PC-9 (cell line): ENCODE data around the gene AKTIP. TPM values are rescaled to one million over a fixed set of nuclear protein-coding genes. Genes with fewer than 3 reads are reported as not detected.

Source experiments
- BruUV-seq: library from RNA; stranded (reverse); fragments of 400-500 nt; replicated peaks from 2 replicates; lab custom pipeline; 2021; lab: Mats Ljungman, UMichigan
- CTCF ChIA-PET: fragments of 300-600 bp; sonication (Branson Sonifier 250); formaldehyde crosslinking; loops from one replicate; lab custom pipeline; 2022; ENCODE audit warnings: antibody characterized with exemption; lab: Charles Lee
- POLR2A ChIA-PET: fragments of 300-600 bp; sonication (Branson Sonifier 250); formaldehyde crosslinking; loops from one replicate; lab custom pipeline; 2022; ENCODE audit warnings: antibody characterized with exemption; ENCODE audit not compliant: unreplicated experiment; lab: Charles Lee
- DNase-seq, 2 experiments: peaks; one replicate each; pipeline versions ENCODE4 v3.0.0 to v3.0.0-alpha.2; 2015 to 2022; ENCODE audit warnings: mixed read lengths in 1 of 2
- H2AFZ ChIP-seq: fragments of 200-600 bp; sonication (generic); 2 replicates; pipeline ENCODE4 v1.8.1; 2017; ENCODE audit warnings: antibody characterized with exemption
- H3F3A ChIP-seq: fragments of 200-600 bp; sonication (generic); 2 replicates; pipeline ENCODE4 v1.8.1; 2017; ENCODE audit warnings: antibody characterized with exemption, mild to moderate bottlenecking, low read depth; ENCODE audit not compliant: insufficient read depth
- H3K27ac ChIP-seq: fragments of 200-600 bp; sonication (generic); 2 replicates; pipeline ENCODE4 v1.6.1; 2016; ENCODE audit warnings: mixed run types
- H3K27me3 ChIP-seq: fragments of 200-600 bp; sonication (generic); 2 replicates; pipeline ENCODE4 v1.6.1; 2016; ENCODE audit warnings: low read depth, mixed run types; ENCODE audit not compliant: insufficient read depth
- H3K36me3 ChIP-seq: fragments of 200-600 bp; sonication (generic); 2 replicates; pipeline ENCODE4 v1.6.1; 2016; ENCODE audit warnings: low read depth, mixed run types
- H3K4me1 ChIP-seq: fragments of 200-600 bp; sonication (generic); replicated peaks from 2 replicates; pipeline ENCODE4 v1.6.1; 2016; ENCODE audit warnings: mixed run types; ENCODE audit not compliant: insufficient read depth
- H3K4me2 ChIP-seq: fragments of 200-600 bp; sonication (generic); 2 replicates; pipeline ENCODE4 v1.6.1; 2017; ENCODE audit warnings: mixed run types
- H3K4me3 ChIP-seq: fragments of 200-600 bp; sonication (generic); 2 replicates; pipeline ENCODE4 v1.6.1; 2016; ENCODE audit warnings: mixed run types
- H3K79me2 ChIP-seq: fragments of 200-600 bp; sonication (generic); 2 replicates; pipeline ENCODE4 v1.6.1; 2017; ENCODE audit warnings: low read depth, mixed run types
- H3K9me2 ChIP-seq: fragments of 200-600 bp; sonication (generic); 2 replicates; pipeline ENCODE4 v1.8.1; 2017; ENCODE audit warnings: mild to moderate bottlenecking; ENCODE audit not compliant: insufficient read depth
- H3K9me3 ChIP-seq: fragments of 200-600 bp; sonication (generic); 2 replicates; pipeline ENCODE4 v1.8.1; 2016; ENCODE audit warnings: low read depth; ENCODE audit not compliant: insufficient read depth
- H4K20me1 ChIP-seq: fragments of 200-600 bp; sonication (generic); 2 replicates; pipeline ENCODE4 v1.8.1; 2017; ENCODE audit not compliant: insufficient read depth
- CTCF ChIP-seq: fragments of 200-600 bp; sonication (generic); conservative IDR thresholded peaks from 2 replicates; pipeline ENCODE4 v1.6.1; 2017; ENCODE audit warnings: mixed run types, antibody characterized with exemption, mild to moderate bottlenecking, moderate library complexity
- EZH2 ChIP-seq: fragments of 200-600 bp; sonication (generic); IDR thresholded peaks from 2 replicates; pipeline ENCODE4 v1.8.0; 2017; ENCODE audit warnings: antibody characterized with exemption, low read depth
- intact Hi-C: fragments of 100-400 bp; cut with micrococcal nuclease; formaldehyde crosslinking; loops from one replicate; pipeline ENCODE4 v1.10.0; 2022; ENCODE audit not compliant: unreplicated experiment
- total RNA-seq: library from RNA; stranded (reverse); gene quantifications from 2 replicates; pipeline ENCODE4 v1.2.3, GENCODE V29; 2021

Gene AKTIP
- total RNA-seq, 1 experiment from 2014 or later, result 33.0 TPM

GRCh38 chr16:53465606-53466280 is 37.3 kb downstream of the AKTIP start:
- H3K36me3 ChIP-seq, result peaks cover 12% of the 10 kb centered on the region; the same call in 1 of the 2 replicates
- no peak for TF ChIP-seq CTCF
- no peak for TF ChIP-seq EZH2
- ChIA-PET POLR2A (no interaction called here), CTCF (no interaction called here)
- intact Hi-C loops, result no loop called here
- no peaks in the 10 kb centered on the region for H3F3A ChIP-seq
- DNase-seq, result no peak
- no peak overlapping the region for H3K4me3 ChIP-seq
- no peak overlapping the region for H3K4me2 ChIP-seq
- BruUV-seq, result no TSS peak
- no peaks in the 10 kb centered on the region for H4K20me1 ChIP-seq
- H3K27me3 ChIP-seq, result no peaks in the 10 kb centered on the region
- H3K4me1 ChIP-seq, result no peaks in the 10 kb centered on the region
- H3K79me2 ChIP-seq, result no peaks in the 10 kb centered on the region
- H2AFZ ChIP-seq, result no peak overlapping the region
- no peak overlapping the region for H3K27ac ChIP-seq
- no peaks in the 10 kb centered on the region for H3K9me3 ChIP-seq
- H3K9me2 ChIP-seq, result no peaks in the 10 kb centered on the region

- H3K4me1 ChIP-seq, result no peaks in the 10 kb centered on the region
- no peak overlapping the region for H2AFZ ChIP-seq
- no peak overlapping the region for H3K4me3 ChIP-seq
- no peaks in the 10 kb centered on the region for H3K9me2 ChIP-seq
- H3F3A ChIP-seq, result no peaks in the 10 kb centered on the region
- DNase-seq, result no peak
- H3K27me3 ChIP-seq, result no peaks in the 10 kb centered on the region
- H3K4me2 ChIP-seq, result no peak overlapping the region
- H3K9me3 ChIP-seq, result no peaks in the 10 kb centered on the region
- CTCF ChIA-PET, result no interaction called here
- H3K36me3 ChIP-seq, result peaks cover 37% of the 10 kb centered on the region; the same call in 1 of the 2 replicates
- no peaks in the 10 kb centered on the region for H3K79me2 ChIP-seq
- no TSS peak for BruUV-seq
- no peak overlapping the region for H3K27ac ChIP-seq
- POLR2A ChIA-PET, result no interaction called here
- intact Hi-C loops, result loop anchor here (10.0 kb wide), 1 partner anchor 144 kb away; no protein-coding TSS in a partner anchor
- H4K20me1 ChIP-seq, result no peaks in the 10 kb centered on the region
- TF ChIP-seq EZH2, result no peak
- no peak for TF ChIP-seq CTCF
Measured at GRCh38 chr16:53458635-53459034, 44.4 kb downstream of the AKTIP start.

GRCh38 chr16:53457670-53458069 is 45.3 kb downstream of the AKTIP start:
- no peak overlapping the region for H3K27ac ChIP-seq
- H3K79me2 ChIP-seq, result no peaks in the 10 kb centered on the region
- H3F3A ChIP-seq, result no peaks in the 10 kb centered on the region
- no peak for TF ChIP-seq CTCF
- TF ChIP-seq EZH2, result no peak
- CTCF ChIA-PET, result no interaction called here
- POLR2A ChIA-PET, result no interaction called here
- peaks cover 39% of the 10 kb centered on the region; the same call in 1 of the 2 replicates for H3K36me3 ChIP-seq
- H4K20me1 ChIP-seq, result no peaks in the 10 kb centered on the region
- no TSS peak for BruUV-seq
- no peaks in the 10 kb centered on the region for H3K9me3 ChIP-seq
- H3K4me2 ChIP-seq, result no peak overlapping the region
- intact Hi-C loops, result loop anchor here (10.0 kb wide), 1 partner anchor 143 kb away; no protein-coding TSS in a partner anchor
- no peak overlapping the region for H2AFZ ChIP-seq
- no peaks in the 10 kb centered on the region for H3K4me1 ChIP-seq
- DNase-seq, result no peak
- no peak overlapping the region for H3K4me3 ChIP-seq
- no peaks in the 10 kb centered on the region for H3K27me3 ChIP-seq
- no peaks in the 10 kb centered on the region for H3K9me2 ChIP-seq
